Esophagus (tissue), 2 donors: ENCODE measurements around the gene MUC22. TPM values are rescaled to one million over a fixed set of nuclear protein-coding genes. Genes with fewer than 3 reads are reported as not detected.
A peak's percentile ranks its signal among the peaks of the same experiment; 100 is the strongest.
"Not testable (repeated sequence)": the region's sequence is repeated elsewhere in the genome, so short reads cannot be mapped to it uniquely, and the experiment has no call there.

ENCODE experiments used
- H3K27ac ChIP-seq, 2 donors: one replicate each; pipeline ENCODE4 v1.5.1; 2013; ENCODE audit warnings: low read depth in 2 of 2, mild to moderate bottlenecking in 2 of 2, inconsistent platforms in 1 of 2, low read length in 1 of 2, moderate library complexity in 1 of 2
- H3K27me3 ChIP-seq, 2 donors: one replicate each; pipeline ENCODE4 v1.6.1; 2013; ENCODE audit warnings: low read length in 2 of 2, control low read depth in 1 of 2, mild to moderate bottlenecking in 1 of 2; ENCODE audit not compliant: insufficient read depth in 2 of 2, control insufficient read depth in 1 of 2
- H3K36me3 ChIP-seq, 2 donors: one replicate each; pipeline ENCODE4 v1.6.1; 2013; ENCODE audit warnings: low read length in 1 of 2; ENCODE audit not compliant: control insufficient read depth in 2 of 2, insufficient read depth in 2 of 2
- H3K4me1 ChIP-seq, 2 donors: one replicate each; pipeline ENCODE4 v1.6.1; 2013; ENCODE audit warnings: low read length in 1 of 2; ENCODE audit not compliant: control insufficient read depth in 2 of 2, insufficient read depth in 2 of 2
- H3K4me3 ChIP-seq, 2 donors: one replicate each; pipeline ENCODE4 v1.5.1; 2013; ENCODE audit warnings: low read length in 2 of 2, mild to moderate bottlenecking in 2 of 2, low read depth in 1 of 2, moderate library complexity in 1 of 2
- H3K9me3 ChIP-seq, 2 donors: one replicate each; pipeline ENCODE4 v1.6.1; 2013; ENCODE audit warnings: mild to moderate bottlenecking in 2 of 2, low read depth in 1 of 2, low read length in 1 of 2, moderate library complexity in 1 of 2; ENCODE audit not compliant: control insufficient read depth in 2 of 2, insufficient read depth in 1 of 2
- WGBS, 2 donors: extraction: QIAGEN DNeasy Blood & Tissue Kit; methylation state at CpG; one replicate each; pipeline ENCODE4 v1.1.7; 2013; 5-methylcytosine and 5-hydroxymethylcytosine counted together
- polyA plus RNA-seq, 2 donors: library from polyadenylated mRNA; stranded (reverse); fragments of 200-250 nt; gene quantifications; one replicate each; pipeline ENCODE4 v1.2.3, GENCODE V29; 2013
- donor health status: healthy with polysubstance abuse.
- donor health status: Bipolar disorder and iron deficiency.

Gene MUC22
- polyA plus RNA-seq, 2 donors = 2.4 to 5.8 TPM

GRCh38 chr6:31007694-31008093, 2.6 kb upstream of the MUC22 start:
- 40 to 51% methylated on average over 8 of the region's 8 CpGs for WGBS, 2 donors
- Histone ChIP-seq H3K36me3 (no peaks in the 10 kb centered on the region), H3K27ac (peak overlapping the region; percentile 8 to 69), H3K4me1 (no peaks in the 10 kb centered on the region), H3K4me3 (no peak overlapping the region), H3K27me3 (no peaks in the 10 kb centered on the region), H3K9me3 (no peaks in the 10 kb centered on the region)

- Histone ChIP-seq H3K4me1 (no peaks in the 10 kb centered on the region), H3K9me3 (no peaks in the 10 kb centered on the region), H3K27me3 (no peaks in the 10 kb centered on the region), H3K27ac (peak overlapping the region; percentile 67 to 69), H3K36me3 (no peaks in the 10 kb centered on the region), H3K4me3 (no peak overlapping the region)
- 64 to 71% methylated on average over 4 of the region's 4 CpGs for WGBS, 2 donors
These were observed 2.1 kb upstream of the MUC22 start for GRCh38 chr6:31008165-31008564.

GRCh38 chr6:31009731-31010130, 543 bp upstream of the MUC22 start:
- H3K27me3 ChIP-seq = peaks cover 0 to 2% of the 10 kb centered on the region in 2 donors
- H3K36me3 ChIP-seq = no peaks in the 10 kb centered on the region
- no peaks in the 10 kb centered on the region for H3K9me3 ChIP-seq
- H3K27ac ChIP-seq = no peak overlapping the region
- no peaks in the 10 kb centered on the region for H3K4me1 ChIP-seq
- 81 to 84% methylated on average over 7 of the region's 7 CpGs for WGBS, 2 donors
- H3K4me3 ChIP-seq = no peak overlapping the region

GRCh38 chr6:31011153-31011552, 879 bp downstream of the MUC22 start:
- H3K27ac ChIP-seq = no peak overlapping the region
- H3K4me3 ChIP-seq = no peak overlapping the region
- 66 to 85% methylated on average over 6 of the region's 6 CpGs for WGBS, 2 donors
- no peaks in the 10 kb centered on the region for H3K4me1 ChIP-seq
- H3K27me3 ChIP-seq = peaks cover 0 to 2% of the 10 kb centered on the region in 2 donors
- no peaks in the 10 kb centered on the region for H3K9me3 ChIP-seq
- no peaks in the 10 kb centered on the region for H3K36me3 ChIP-seq

- H3K4me3 ChIP-seq = no peak overlapping the region
- no peak overlapping the region for H3K27ac ChIP-seq
- H3K27me3 ChIP-seq = peaks cover 0 to 2% of the 10 kb centered on the region in 2 donors
- H3K4me1 ChIP-seq = no peaks in the 10 kb centered on the region
- WGBS, 2 donors = 83 to 91% methylated on average over 34 to 36 of the region's 36 CpGs
- no peaks in the 10 kb centered on the region for H3K36me3 ChIP-seq
- peaks cover 3 to 5% of the 10 kb centered on the region in 2 donors for H3K9me3 ChIP-seq
These were observed 6.5 kb downstream of the MUC22 start for GRCh38 chr6:31016659-31017299.

- H3K4me3 ChIP-seq, H3K36me3 ChIP-seq: not testable (repeated sequence)
- WGBS, 2 donors = 88 to 93% methylated on average over 3 of the region's 3 CpGs
These were observed 7.2 kb downstream of the MUC22 start for GRCh38 chr6:31017436-31017835.

GRCh38 chr6:31020057-31020456, 9.8 kb downstream of the MUC22 start:
- Histone ChIP-seq H3K36me3 (no peaks in the 10 kb centered on the region), H3K4me1 (no peaks in the 10 kb centered on the region), H3K9me3 (peaks cover 3 to 5% of the 10 kb centered on the region in 2 donors), H3K4me3 (no peak overlapping the region), H3K27me3 (no peaks in the 10 kb centered on the region), H3K27ac (no peak overlapping the region)
- 64 to 75% methylated on average over 2 of the region's 2 CpGs for WGBS, 2 donors

More at GRCh38 chr6:31017436-31017835, 7.2 kb downstream of the MUC22 start:
- H3K27ac ChIP-seq, H3K9me3 ChIP-seq, H3K4me1 ChIP-seq, H3K27me3 ChIP-seq: not testable (repeated sequence)

- not testable (repeated sequence) for H3K4me1 ChIP-seq, H3K27me3 ChIP-seq, H3K36me3 ChIP-seq, H3K9me3 ChIP-seq, H3K27ac ChIP-seq
- 72 to 79% methylated on average over 25 to 36 of the region's 36 CpGs for WGBS, 2 donors
- peak overlapping the region in 1 of 2 donors; percentile 7 for H3K4me3 ChIP-seq
These were observed 10.5 kb downstream of the MUC22 start for GRCh38 chr6:31020631-31021255.

GRCh38 chr6:31021705-31022531, 11.6 kb downstream of the MUC22 start:
- WGBS, 2 donors = 83 to 89% methylated on average over 14 to 15 of the region's 15 CpGs

More at GRCh38 chr6:31021705-31022531, 11.6 kb downstream of the MUC22 start:
- H3K4me1 ChIP-seq, H3K4me3 ChIP-seq, H3K36me3 ChIP-seq, H3K27me3 ChIP-seq, H3K27ac ChIP-seq, H3K9me3 ChIP-seq: not testable (repeated sequence)
